RWPE2 (cell line): ENCODE measurements around the gene POMC.
"Not testable (repeated sequence)": the region's sequence is repeated elsewhere in the genome, so short reads cannot be mapped to it uniquely, and the experiment has no call there.

Experiments used
- ATAC-seq: fragments of 200-7000 bp; cut with Tn5 transposase; 3 replicates; pipeline ENCODE4 v1.9.1; 2021; ENCODE audit warnings: low read depth
- DNase-seq: peaks from one replicate; pipeline ENCODE4 v3.0.0-alpha.2; 2020; ENCODE audit warnings: low spot score
- H3K27ac ChIP-seq: fragments of 450-650 bp; 2 replicates; pipeline ENCODE4 v1.5.1; 2017; ENCODE audit warnings: mild to moderate bottlenecking; ENCODE audit not compliant: poor library complexity, severe bottlenecking
- H3K27me3 ChIP-seq: fragments of 250-450 bp; sonication (Bioruptor Pico); 2 replicates; pipeline ENCODE4 v1.5.1; 2021; ENCODE audit warnings: mild to moderate bottlenecking, moderate library complexity; ENCODE audit not compliant: insufficient read depth, poor library complexity, severe bottlenecking
- H3K36me3 ChIP-seq: fragments of 250-450 bp; sonication (Bioruptor Pico); 2 replicates; pipeline ENCODE4 v1.5.1; 2020; ENCODE audit warnings: low read depth, mild to moderate bottlenecking, moderate library complexity
- H3K4me1 ChIP-seq: fragments of 250-450 bp; sonication (Bioruptor Pico); 2 replicates; pipeline ENCODE4 v1.5.1; 2021; ENCODE audit warnings: mild to moderate bottlenecking, moderate library complexity; ENCODE audit not compliant: insufficient read depth, poor library complexity, severe bottlenecking
- H3K4me3 ChIP-seq: fragments of 250-450 bp; sonication (Bioruptor Pico); 2 replicates; pipeline ENCODE4 v1.5.1; 2021; ENCODE audit warnings: mild to moderate bottlenecking, moderate library complexity; ENCODE audit not compliant: severe bottlenecking
- H3K9me3 ChIP-seq: fragments of 250-450 bp; sonication (Bioruptor Pico); 2 replicates; pipeline ENCODE4 v1.5.1; 2021; ENCODE audit warnings: mild to moderate bottlenecking, moderate library complexity; ENCODE audit not compliant: severe bottlenecking
- TF ChIP-seq, protein P1 (sequence below): fragments of 450-650 bp; IDR thresholded peaks from one replicate; pipeline ENCODE4 v1.5.1; 2017; ENCODE audit warnings: mild to moderate bottlenecking, moderate library complexity; ENCODE audit not compliant: poor library complexity, severe bottlenecking

POMC gene

DNA sequence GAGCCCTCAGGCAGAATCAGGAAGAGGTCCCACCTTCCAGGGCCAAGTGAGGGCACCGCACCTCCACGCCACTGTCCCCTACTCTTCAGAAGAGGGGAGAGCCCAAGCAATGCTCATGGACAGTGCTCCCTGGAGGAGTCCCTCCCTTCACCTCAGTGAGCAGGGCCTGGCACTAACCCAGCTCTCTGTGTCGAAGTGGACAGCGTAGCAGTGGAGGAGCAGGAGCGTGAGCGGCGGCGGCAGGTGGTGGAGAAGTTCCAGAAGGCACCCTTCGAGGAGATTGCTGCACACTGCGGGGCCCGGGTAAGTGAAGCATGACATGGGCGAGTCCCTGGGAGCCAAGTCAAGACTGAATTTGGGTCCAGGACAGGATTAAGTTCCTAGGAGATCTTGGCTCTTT, 16.7 kb downstream of the POMC start:
- Histone ChIP-seq H3K4me3 (no peak overlapping the region), H3K36me3 (no peaks in the 10 kb centered on the region), H3K27me3 (no peaks in the 10 kb centered on the region), H3K4me1 (no peaks in the 10 kb centered on the region), H3K27ac (no peak overlapping the region), H3K9me3 (no peaks in the 10 kb centered on the region)
- TF ChIP-seq, protein P1, sequence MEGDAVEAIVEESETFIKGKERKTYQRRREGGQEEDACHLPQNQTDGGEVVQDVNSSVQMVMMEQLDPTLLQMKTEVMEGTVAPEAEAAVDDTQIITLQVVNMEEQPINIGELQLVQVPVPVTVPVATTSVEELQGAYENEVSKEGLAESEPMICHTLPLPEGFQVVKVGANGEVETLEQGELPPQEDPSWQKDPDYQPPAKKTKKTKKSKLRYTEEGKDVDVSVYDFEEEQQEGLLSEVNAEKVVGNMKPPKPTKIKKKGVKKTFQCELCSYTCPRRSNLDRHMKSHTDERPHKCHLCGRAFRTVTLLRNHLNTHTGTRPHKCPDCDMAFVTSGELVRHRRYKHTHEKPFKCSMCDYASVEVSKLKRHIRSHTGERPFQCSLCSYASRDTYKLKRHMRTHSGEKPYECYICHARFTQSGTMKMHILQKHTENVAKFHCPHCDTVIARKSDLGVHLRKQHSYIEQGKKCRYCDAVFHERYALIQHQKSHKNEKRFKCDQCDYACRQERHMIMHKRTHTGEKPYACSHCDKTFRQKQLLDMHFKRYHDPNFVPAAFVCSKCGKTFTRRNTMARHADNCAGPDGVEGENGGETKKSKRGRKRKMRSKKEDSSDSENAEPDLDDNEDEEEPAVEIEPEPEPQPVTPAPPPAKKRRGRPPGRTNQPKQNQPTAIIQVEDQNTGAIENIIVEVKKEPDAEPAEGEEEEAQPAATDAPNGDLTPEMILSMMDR: no peak
- DNase-seq (no peak), ATAC-seq (no peak)

DNA sequence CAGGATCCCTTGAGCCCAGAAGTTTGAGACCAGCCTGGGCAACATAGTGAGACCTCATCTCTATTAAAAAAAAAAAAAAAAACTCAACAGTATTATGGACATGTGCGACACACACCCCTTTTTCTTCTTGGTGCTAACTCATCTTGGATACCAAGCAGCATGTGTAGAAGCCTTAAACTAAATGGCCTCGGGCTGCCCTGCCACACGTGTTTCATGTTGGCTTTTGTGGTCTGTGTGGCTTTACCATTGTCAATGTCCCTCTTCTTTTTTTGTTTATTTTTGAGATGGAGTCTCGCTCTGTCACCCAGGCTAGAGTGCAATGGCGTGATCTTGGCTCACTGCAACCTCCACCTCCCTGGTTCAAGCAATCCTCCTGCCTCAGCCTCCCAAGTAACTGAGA, 17.4 kb downstream of the POMC start:
- H3K9me3 ChIP-seq, H3K4me3 ChIP-seq, ATAC-seq, H3K27ac ChIP-seq, H3K36me3 ChIP-seq, DNase-seq, H3K27me3 ChIP-seq, H3K4me1 ChIP-seq: not testable (repeated sequence)

DNA sequence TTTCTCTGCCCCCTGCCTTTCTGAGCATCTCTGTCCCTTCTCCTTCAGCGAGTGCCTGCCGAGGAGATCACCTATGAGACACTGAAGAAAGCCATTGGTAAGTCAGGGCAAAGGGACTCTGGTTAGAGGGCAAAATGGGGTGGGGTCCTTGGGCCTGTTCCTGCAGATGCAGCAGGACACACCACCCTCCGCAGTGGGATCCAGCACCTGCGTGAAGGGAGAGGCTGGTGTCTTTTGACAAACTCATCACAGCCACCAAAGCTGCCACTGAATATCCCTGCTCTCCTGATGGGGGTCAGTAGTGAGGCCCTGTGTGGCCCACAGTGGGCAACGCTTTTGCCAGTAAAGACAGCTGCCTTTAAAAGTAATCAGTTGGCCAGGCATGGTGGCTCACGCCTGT, 18.7 kb downstream of the POMC start:
- no peak overlapping the region for H3K4me3 ChIP-seq
- no peaks in the 10 kb centered on the region for H3K4me1 ChIP-seq
- TF ChIP-seq, protein P1: no peak
- H3K27ac ChIP-seq: no peak overlapping the region
- no peaks in the 10 kb centered on the region for H3K9me3 ChIP-seq
- no peak for ATAC-seq
- no peak for DNase-seq
- H3K36me3 ChIP-seq: no peaks in the 10 kb centered on the region
- H3K27me3 ChIP-seq: no peaks in the 10 kb centered on the region

DNA sequence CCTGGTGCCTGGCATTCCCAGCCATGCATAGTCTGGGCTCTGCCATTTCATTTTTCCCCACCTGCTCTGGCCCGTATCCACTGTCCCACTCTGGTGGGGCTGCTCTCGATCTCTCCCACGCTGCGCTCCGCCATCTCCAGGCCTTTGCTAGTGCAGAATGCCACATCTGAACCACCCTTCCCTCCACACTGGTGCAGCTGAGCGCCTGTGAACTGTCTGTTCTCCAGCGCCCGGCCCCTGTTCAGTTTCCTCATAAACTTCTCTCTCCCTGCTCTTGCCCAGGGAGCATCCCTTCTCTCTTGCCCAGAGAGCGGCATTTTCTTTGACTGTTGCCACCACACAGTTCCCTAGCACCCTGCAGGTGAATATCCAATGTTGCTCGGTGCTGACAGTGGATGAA, 21.5 kb downstream of the POMC start:
- H3K27ac ChIP-seq: no peak overlapping the region
- TF ChIP-seq, protein P1: no peak
- H3K4me3 ChIP-seq: no peak overlapping the region
- no peaks in the 10 kb centered on the region for H3K36me3 ChIP-seq
- DNase-seq (no peak), ATAC-seq (no peak)
- no peaks in the 10 kb centered on the region for H3K27me3 ChIP-seq
- H3K4me1 ChIP-seq: no peaks in the 10 kb centered on the region
- H3K9me3 ChIP-seq: no peaks in the 10 kb centered on the region

DNA sequence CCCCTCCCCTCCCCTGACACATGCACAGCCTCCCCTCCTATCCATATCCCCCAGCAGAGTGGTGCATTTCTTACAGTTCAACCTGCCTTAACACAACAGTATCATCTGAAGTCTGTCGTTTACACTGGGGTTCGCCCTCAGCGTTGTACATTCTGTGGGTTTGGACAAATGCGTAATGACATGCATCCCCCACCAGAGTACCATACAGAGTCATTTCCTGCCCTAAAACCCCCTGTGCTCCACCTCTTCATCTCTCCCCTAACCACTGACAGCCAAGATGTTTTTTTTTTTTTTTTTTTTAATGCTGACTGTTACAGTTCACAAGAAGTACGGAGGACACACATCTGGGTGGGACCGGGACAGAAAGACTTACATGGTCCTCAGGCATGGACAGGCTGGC, 22.6 kb downstream of the POMC start:
- TF ChIP-seq, protein P1: no peak
- Histone ChIP-seq H3K27me3 (no peaks in the 10 kb centered on the region), H3K9me3 (no peaks in the 10 kb centered on the region), H3K36me3 (no peaks in the 10 kb centered on the region), H3K4me1 (no peaks in the 10 kb centered on the region), H3K27ac (no peak overlapping the region), H3K4me3 (no peak overlapping the region)
- ATAC-seq: no peak
- no peak for DNase-seq
